ENCODE data around the gene PLA2G2C. TPM values are rescaled to one million over a fixed set of nuclear protein-coding genes. Genes with fewer than 3 reads are reported as not detected.

PLA2G2C gene
- total RNA-seq, 4 donors from 2014 or later = not detected

- DNase-seq (ENCODE audit: low spot score in 2 of 2) = no peak
- peaks cover 0 to 4% of the 10 kb centered on the region in 2 donors for H3K27me3 ChIP-seq
- H3K4me3 ChIP-seq = no peak overlapping the region
- TF ChIP-seq CTCF (IDR thresholded peaks at IDR 0.05) (no peak), EP300 (IDR thresholded peaks at IDR 0.05) (no peak), POLR2A (IDR thresholded peaks at IDR 0.05) (no peak)
- H3K9me3 ChIP-seq = peaks cover 0 to 9% (median 0%) of the 10 kb centered on the region in 4 donors
- peaks cover 0 to 3% (median 1%) of the 10 kb centered on the region in 4 donors for H3K4me1 ChIP-seq
- H3K27ac ChIP-seq = no peak overlapping the region
- H3K36me3 ChIP-seq = no peaks in the 10 kb centered on the region
- WGBS, 2 donors = 66 to 70% methylated on average over 9 of the region's 9 CpGs
These were observed 17.5 kb downstream of the PLA2G2C start for GRCh38 chr1:20168564-20169491.

- WGBS, 2 donors = 78 to 80% methylated on average over 8 of the region's 8 CpGs
These were observed 19.2 kb downstream of the PLA2G2C start for GRCh38 chr1:20167126-20167525.

GRCh38 chr1:20166051-20166450 lies 20.3 kb downstream of the PLA2G2C start:
- H3K27ac ChIP-seq = no peak overlapping the region
- H3K36me3 ChIP-seq = no peaks in the 10 kb centered on the region
- 57 to 67% methylated on average over 17 of the region's 17 CpGs for WGBS, 2 donors
- peaks cover 0 to 4% of the 10 kb centered on the region in 2 donors for H3K27me3 ChIP-seq
- H3K4me3 ChIP-seq = no peak overlapping the region
- TF ChIP-seq POLR2A (IDR thresholded peaks at IDR 0.05) = no peak
- TF ChIP-seq CTCF (IDR thresholded peaks at IDR 0.05) = no peak
- no peak for TF ChIP-seq EP300 (IDR thresholded peaks at IDR 0.05)
- H3K9me3 ChIP-seq = peaks cover 0 to 31% (median 0%) of the 10 kb centered on the region in 4 donors
- peaks cover 0 to 2% (median 0%) of the 10 kb centered on the region in 4 donors for H3K4me1 ChIP-seq
- DNase-seq (ENCODE audit: low spot score in 2 of 2) = no peak

More at GRCh38 chr1:20167126-20167525, 19.2 kb downstream of the PLA2G2C start:
- H3K27ac ChIP-seq = no peak overlapping the region
- peaks cover 0 to 3% (median 1%) of the 10 kb centered on the region in 4 donors for H3K4me1 ChIP-seq
- H3K27me3 ChIP-seq = peaks cover 0 to 4% of the 10 kb centered on the region in 2 donors
- H3K36me3 ChIP-seq = no peaks in the 10 kb centered on the region
- H3K9me3 ChIP-seq = peaks cover 0 to 21% (median 0%) of the 10 kb centered on the region in 4 donors
- H3K4me3 ChIP-seq = no peak overlapping the region
- no peak for TF ChIP-seq POLR2A (IDR thresholded peaks at IDR 0.05)
- no peak for TF ChIP-seq EP300 (IDR thresholded peaks at IDR 0.05)
- TF ChIP-seq CTCF (IDR thresholded peaks at IDR 0.05) = no peak
- DNase-seq (ENCODE audit: low spot score in 2 of 2) = no peak

- H3K4me3 ChIP-seq = no peak overlapping the region
- 90 to 93% methylated on average over 16 of the region's 16 CpGs for WGBS, 2 donors
- peaks cover 0 to 2% (median 0%) of the 10 kb centered on the region in 4 donors for H3K4me1 ChIP-seq
- H3K9me3 ChIP-seq = peaks cover 0 to 36% (median 0%) of the 10 kb centered on the region in 4 donors
- peaks cover 0 to 4% of the 10 kb centered on the region in 2 donors for H3K27me3 ChIP-seq
- no peak for TF ChIP-seq POLR2A (IDR thresholded peaks at IDR 0.05)
- no peak for TF ChIP-seq CTCF (IDR thresholded peaks at IDR 0.05)
- TF ChIP-seq EP300 (IDR thresholded peaks at IDR 0.05) = no peak
- H3K27ac ChIP-seq = no peak overlapping the region
- no peak for DNase-seq (ENCODE audit: low spot score in 2 of 2)
- H3K36me3 ChIP-seq = no peaks in the 10 kb centered on the region
These were observed 20.8 kb downstream of the PLA2G2C start for GRCh38 chr1:20165522-20165951.

GRCh38 chr1:20164694-20165202 lies 21.6 kb downstream of the PLA2G2C start:
- Histone ChIP-seq H3K4me1 (peaks cover 0 to 2% (median 0%) of the 10 kb centered on the region in 4 donors), H3K4me3 (no peak overlapping the region), H3K9me3 (peaks cover 0 to 44% (median 0%) of the 10 kb centered on the region in 4 donors), H3K36me3 (no peaks in the 10 kb centered on the region), H3K27ac (no peak overlapping the region), H3K27me3 (peaks cover 0 to 4% of the 10 kb centered on the region in 2 donors)
- peak in 1 of 2 donors; percentile 30 for DNase-seq (ENCODE audit: low spot score in 2 of 2)
- WGBS, 2 donors = 63 to 74% methylated on average over 15 of the region's 15 CpGs
- TF ChIP-seq CTCF (IDR thresholded peaks at IDR 0.05) (no peak), POLR2A (IDR thresholded peaks at IDR 0.05) (no peak), EP300 (IDR thresholded peaks at IDR 0.05) (peak in 1 of 2 donors; percentile 63)
